K562 (cell line): ENCODE results near the gene SLC13A3. TPM values are rescaled to one million over a fixed set of nuclear protein-coding genes. Genes with fewer than 3 reads are reported as not detected.
A peak's percentile ranks its signal among the peaks of the same experiment; 100 is the strongest.

Source experiments
- CBFA2T2 ChIP-seq: fragments of 450-650 bp; conservative IDR thresholded peaks from 2 replicates; pipeline ENCODE4 v1.6.1; 2017; ENCODE audit warnings: mild to moderate bottlenecking
- CREB5 ChIP-seq: fragments of 250-450 bp; sonication (Bioruptor Pico); IDR thresholded peaks from 2 replicates; pipeline ENCODE4 v1.5.0; 2020; ENCODE audit warnings: mild to moderate bottlenecking
- E2F5 ChIP-seq: sonication (generic); formaldehyde crosslinking; IDR thresholded peaks from 2 replicates; pipeline ENCODE4 v1.8.0; 2022; ENCODE audit warnings: mild to moderate bottlenecking, missing genetic modification reagents
- MGA ChIP-seq: fragments of 450-650 bp; IDR thresholded peaks from 2 replicates; pipeline ENCODE4 v1.6.1; 2016; ENCODE audit warnings: mild to moderate bottlenecking, moderate library complexity
- MYC ChIP-seq, 2 experiments: fragments of 250-450 bp in 1 of 2; sonication (Bioruptor Pico) in 1 of 2; IDR thresholded peaks; 2 replicates each; pipeline versions ENCODE4 v1.5.1 to v1.6.1; 2012 to 2021; ENCODE audit warnings: low read depth in 2 of 2, borderline replicate concordance in 1 of 2, improper control_type of control experiment in 1 of 2, low read length in 1 of 2, mild to moderate bottlenecking in 1 of 2, moderate library complexity in 1 of 2
- NFATC3 ChIP-seq: fragments of 450-650 bp; IDR thresholded peaks from 2 replicates; pipeline ENCODE4 v1.6.1; 2017; ENCODE audit warnings: mild to moderate bottlenecking
- NFRKB ChIP-seq: fragments of 450-650 bp; IDR thresholded peaks from 2 replicates; pipeline ENCODE4 v1.6.1; 2016; ENCODE audit warnings: low read depth
- SUPT5H ChIP-seq: fragments of 450-650 bp; IDR thresholded peaks from 2 replicates; pipeline ENCODE4 v1.6.1; 2016
- TGIF2 ChIP-seq: sonication (generic); formaldehyde crosslinking; IDR thresholded peaks from 2 replicates; pipeline ENCODE4 v1.8.1; 2022; ENCODE audit warnings: mild to moderate bottlenecking, missing genetic modification reagents, moderate library complexity
- ZHX1 ChIP-seq: fragments of 150-350 bp; conservative IDR thresholded peaks from 2 replicates; pipeline ENCODE4 v1.6.1; 2014; ENCODE audit warnings: low read length
- polyA plus RNA-seq, 8 experiments: library from polyadenylated mRNA; depleted of rRNA in 4 of 8; stranded (reverse) in 5 of 8; unstranded in 3 of 8; fragments of >200 nt; fragmentation: Nextera tagmentation in 2 of 8; fragmentation: Illumina TruSeq in 1 of 8; extraction: Ambion mirVana in 2 of 8; extraction: Trizol in 1 of 8; gene quantifications; 2 replicates each; pipeline versions ENCODE4 v1.2.1 to v1.2.3, GENCODE V29; 2011 to 2014; ENCODE audit warnings: inconsistent platforms in 1 of 8, missing spikeins in 1 of 8
- total RNA-seq, 7 experiments: library from RNA; depleted of rRNA in 6 of 7; stranded (reverse); fragments of >200 nt in 6 of 7; fragmentation: Illumina TruSeq in 2 of 7; extraction: Trizol in 2 of 7; gene quantifications; 2 replicates each; pipeline versions ENCODE4 v1.2.1 to v1.2.3, GENCODE V29; 2011 to 2021; ENCODE audit warnings: low replicate concordance in 1 of 7

SLC13A3 gene
- total and polyA plus RNA-seq, 9 of the 15 experiments (the other 6 are each of a cell fraction or from before 2014, with no cell fraction given): 5.5 to 16.4 (median 8.5) TPM

GRCh38 chr20:46683939-46684750 lies 32.9 kb upstream of the SLC13A3 start (continued):
- TF ChIP-seq CREB5 (CRISPR knock-in tag) (no peak), MYC (IDR thresholded peaks at IDR 0.05; ENCODE audit: low read depth, low read length) (peak; percentile 94), MYC (CRISPR knock-in tag; IDR thresholded peaks at IDR 0.05; ENCODE audit: borderline replicate concordance, low read depth) (0 out of 2 replicates have a peak, but pooled peaks have one; percentile 22), CBFA2T2 (peak; percentile 64), ZHX1 (peak; percentile 89), SUPT5H (peak; percentile 81), MGA (peak; percentile 84), TGIF2 (CRISPR knock-in tag) (no peak), NFRKB (peak; percentile 77; the same call in 1 of the 2 replicates), E2F5 (CRISPR knock-in tag) (no peak), NFATC3 (no peak)
